GM12878 (cell line): Measurements from ENCODE around the gene DERL2. TPM values are rescaled to one million over a fixed set of nuclear protein-coding genes. Genes with fewer than 3 reads are reported as not detected.

Experiments used
- CUX1 ChIP-seq: IDR thresholded peaks from 2 replicates; pipeline ENCODE4 v1.6.1; 2012; ENCODE audit warnings: improper control_type of control experiment, low read depth, low read length; ENCODE audit not compliant: insufficient replicate concordance
- FOXK2 ChIP-seq: fragments of 450-650 bp; IDR thresholded peaks from 2 replicates; pipeline ENCODE4 v1.6.1; 2017; ENCODE audit warnings: mild to moderate bottlenecking, moderate library complexity
- IRF5 ChIP-seq: fragments of 450-650 bp; IDR thresholded peaks from 2 replicates; pipeline ENCODE4 v1.6.1; 2017; ENCODE audit warnings: borderline replicate concordance
- MTA2 ChIP-seq: fragments of 450-650 bp; IDR thresholded peaks from 2 replicates; pipeline ENCODE4 v1.6.1; 2016; ENCODE audit warnings: low read depth, mild to moderate bottlenecking, moderate library complexity
- NR2C1 ChIP-seq: fragments of 450-650 bp; IDR thresholded peaks from 2 replicates; pipeline ENCODE4 v1.6.1; 2017; ENCODE audit warnings: antibody characterized with exemption, mild to moderate bottlenecking, moderate library complexity
- PBX3 ChIP-seq: IDR thresholded peaks from 2 replicates; pipeline ENCODE4 v1.6.1; 2011; ENCODE audit warnings: mild to moderate bottlenecking, low read depth, low read length, moderate library complexity; ENCODE audit not compliant: insufficient replicate concordance
- POU2F2 ChIP-seq: IDR thresholded peaks from 3 replicates; pipeline ENCODE4 v1.6.1; 2011; ENCODE audit warnings: low read depth, mild to moderate bottlenecking, low read length, borderline replicate concordance
- RELB ChIP-seq: fragments of 450-650 bp; IDR thresholded peaks from 2 replicates; pipeline ENCODE4 v1.6.1; 2017; ENCODE audit warnings: low read depth, mild to moderate bottlenecking, moderate library complexity
- USF1 ChIP-seq: IDR thresholded peaks from 2 replicates; pipeline ENCODE4 v1.6.1; 2011; ENCODE audit warnings: borderline replicate concordance, low read depth, mild to moderate bottlenecking, moderate library complexity, mixed read lengths, low read length; ENCODE audit not compliant: insufficient read depth; ENCODE audit errors: extremely low read length
- ZNF274 ChIP-seq: IDR thresholded peaks from one replicate; pipeline ENCODE4 v1.8.0; 2011; ENCODE audit not compliant: insufficient read length, insufficient read depth
- polyA plus RNA-seq, 11 experiments: library from polyadenylated mRNA; depleted of rRNA in 4 of 11; unstranded in 6 of 11; stranded (reverse) in 5 of 11; fragments of >200 nt; fragmentation: Nextera tagmentation in 4 of 11; fragmentation: Illumina TruSeq in 1 of 11; extraction: Ambion mirVana in 4 of 11; extraction: Trizol in 1 of 11; gene quantifications; 1 replicate in 1 of 11; 2 replicates in 10 of 11; pipeline versions ENCODE4 v1.2.1 to v1.2.3, GENCODE V29; 2011 to 2016; ENCODE audit warnings: inconsistent platforms in 2 of 11, missing spikeins in 2 of 11, low read depth in 1 of 11
- total RNA-seq, 4 experiments: library from RNA; depleted of rRNA in 3 of 4; stranded (reverse); fragments of >200 nt in 3 of 4; fragmentation: Illumina TruSeq in 1 of 4; extraction: Trizol in 1 of 4; gene quantifications; 2 replicates each; pipeline versions ENCODE4 v1.2.1 to v1.2.3, GENCODE V29; 2013 to 2021

The DERL2 gene
- total and polyA plus RNA-seq, 10 of the 15 experiments (the other 5 are each of a cell fraction or from before 2014, with no cell fraction given): 40.5 to 236 (median 69.3) TPM

- TF ChIP-seq CUX1: no peak
- TF ChIP-seq USF1: no peak
- TF ChIP-seq IRF5: no peak
- no peak for TF ChIP-seq FOXK2
- TF ChIP-seq NR2C1: no peak
- TF ChIP-seq PBX3: no peak
- no peak for TF ChIP-seq MTA2
- TF ChIP-seq RELB: no peak
- TF ChIP-seq POU2F2: no peak
- TF ChIP-seq ZNF274: no peak
Measured at GRCh38 chr17:5500247-5500588, 14.2 kb upstream of the DERL2 start (continued).
